Sigmoid colon (tissue), 7 donors: ENCODE data around the gene ZNF839. TPM values are rescaled to one million over a fixed set of nuclear protein-coding genes. Genes with fewer than 3 reads are reported as not detected.
A peak's percentile ranks its signal among the peaks of the same experiment; 100 is the strongest.
"Not testable (repeated sequence)": the region's sequence is repeated elsewhere in the genome, so short reads cannot be mapped to it uniquely, and the experiment has no call there.

Experiments
- DNase-seq: peaks from one replicate; pipeline ENCODE4 v3.0.0-alpha.2; 2019
- H3K27ac ChIP-seq, 4 donors: fragments of 200-600 bp; sonication (generic); one replicate each; pipeline ENCODE4 v1.5.1; 2016 to 2019; ENCODE audit warnings: mild to moderate bottlenecking in 1 of 4
- H3K27me3 ChIP-seq, 3 donors: fragments of 200-600 bp; sonication (generic); one replicate each; pipeline ENCODE4 v1.5.1; 2019; ENCODE audit warnings: mild to moderate bottlenecking in 1 of 3
- H3K36me3 ChIP-seq, 4 donors: fragments of 200-600 bp; sonication (generic); one replicate each; pipeline ENCODE4 v1.5.1; 2016 to 2019
- H3K4me1 ChIP-seq, 4 donors: fragments of 200-600 bp; sonication (generic); one replicate each; pipeline ENCODE4 v1.5.1; 2017 to 2019
- H3K4me3 ChIP-seq, 4 donors: fragments of 200-600 bp; sonication (generic); one replicate each; pipeline ENCODE4 v1.5.1; 2017 to 2019; ENCODE audit warnings: mild to moderate bottlenecking in 2 of 4, moderate library complexity in 1 of 4
- H3K9me3 ChIP-seq, 4 donors: fragments of 200-600 bp in 3 of 4; sonication (generic) in 3 of 4; one replicate each; pipeline versions ENCODE4 v1.5.1 to v1.6.1; 2013 to 2019
- CTCF ChIP-seq, 4 experiments: fragments of 450-650 bp in 3 of 4; fragments of 200-600 bp in 1 of 4; IDR thresholded peaks; one replicate each; pipeline ENCODE4 v1.5.1; 2016 to 2019; ENCODE audit warnings: antibody characterized with exemption in 4 of 4, mild to moderate bottlenecking in 3 of 4, moderate library complexity in 2 of 4
- EP300 ChIP-seq, 4 donors: sonication (generic); formaldehyde crosslinking; IDR thresholded peaks; one replicate each; pipeline ENCODE4 v1.6.1; 2017; ENCODE audit warnings: antibody characterized with exemption in 4 of 4
- POLR2A ChIP-seq, 2 donors: fragments of 450-650 bp; IDR thresholded peaks; one replicate each; pipeline ENCODE4 v1.6.1; 2016; ENCODE audit warnings: antibody characterized with exemption in 2 of 2, mild to moderate bottlenecking in 2 of 2, moderate library complexity in 2 of 2
- POLR2AphosphoS5 ChIP-seq, 4 donors: sonication (generic); formaldehyde crosslinking; IDR thresholded peaks; one replicate each; pipeline ENCODE4 v1.6.1; 2017; ENCODE audit warnings: antibody characterized with exemption in 4 of 4
- WGBS, 2 donors: extraction: QIAGEN DNeasy Blood & Tissue Kit; methylation state at CpG; one replicate each; pipeline ENCODE4 v1.1.7; 2013; 5-methylcytosine and 5-hydroxymethylcytosine counted together
- intact Hi-C: fragments of 100-400 bp; cut with DNase I; formaldehyde crosslinking; loops from one replicate; pipeline ENCODE4 v1.15.1; 2023
- polyA plus RNA-seq, 3 donors: library from polyadenylated mRNA; stranded (reverse); fragments of 200-250 nt; gene quantifications; one replicate each; pipeline ENCODE4 v1.2.3, GENCODE V29; 2013
- total RNA-seq, 4 donors: library from RNA; depleted of rRNA; stranded (reverse); fragments of >200 nt; gene quantifications; one replicate each; pipeline ENCODE4 v1.1.0, GENCODE V29; 2016
- donor health status: healthy with polysubstance abuse.
- donor health status: Bipolar disorder and iron deficiency.
- donor health status: healthy.

The ZNF839 gene
- total and polyA plus RNA-seq, 7 donors = 4.6 to 12.2 (median 7.9) TPM

GRCh38 chr14:102325791-102326345 lies 6.3 kb downstream of the ZNF839 start:
- peaks cover 0 to 9% (median 2%) of the 10 kb centered on the region in 4 donors for H3K4me1 ChIP-seq
- peak; percentile 50 for DNase-seq
- no peak overlapping the region for H3K4me3 ChIP-seq
- 32 to 72% methylated on average over 9 of the region's 9 CpGs for WGBS, 2 donors
- intact Hi-C loops = no loop called here
- no peak overlapping the region for H3K27ac ChIP-seq
- H3K27me3 ChIP-seq = no peaks in the 10 kb centered on the region
- no peak for TF ChIP-seq EP300 (IDR thresholded peaks at IDR 0.05)
- TF ChIP-seq POLR2A (IDR thresholded peaks at IDR 0.05) = no peak
- H3K9me3 ChIP-seq = no peaks in the 10 kb centered on the region
- peaks cover 0 to 15% (median 3%) of the 10 kb centered on the region in 4 donors for H3K36me3 ChIP-seq

- H3K27me3 ChIP-seq = no peaks in the 10 kb centered on the region
- intact Hi-C loops = no loop called here
- H3K36me3 ChIP-seq = peaks cover 0 to 20% (median 3%) of the 10 kb centered on the region in 4 donors
- DNase-seq = peak; percentile 56
- TF ChIP-seq POLR2A (IDR thresholded peaks at IDR 0.05) (no peak), EP300 (IDR thresholded peaks at IDR 0.05) (no peak), CTCF (IDR thresholded peaks at IDR 0.05) (no peak), POLR2AphosphoS5 (IDR thresholded peaks at IDR 0.05) (no peak)
- peaks cover 0 to 6% (median 0%) of the 10 kb centered on the region in 4 donors for H3K4me1 ChIP-seq
- 95 to 97% methylated on average over 14 of the region's 14 CpGs for WGBS, 2 donors
- no peak overlapping the region for H3K27ac ChIP-seq
- H3K4me3 ChIP-seq = no peak overlapping the region
- H3K9me3 ChIP-seq = no peaks in the 10 kb centered on the region
Measured at GRCh38 chr14:102326583-102326982, 7.0 kb downstream of the ZNF839 start.

- H3K27ac ChIP-seq, H3K4me3 ChIP-seq, H3K9me3 ChIP-seq, intact Hi-C loops, DNase-seq, H3K27me3 ChIP-seq, H3K4me1 ChIP-seq: not testable (repeated sequence)
- H3K36me3 ChIP-seq = peaks cover 0 to 45% (median 5%) of the 10 kb centered on the region in 4 donors
- 93 to 98% methylated on average over 6 of the region's 6 CpGs for WGBS, 2 donors
Measured at GRCh38 chr14:102329381-102329780, 9.8 kb downstream of the ZNF839 start.

GRCh38 chr14:102330806-102331205 lies 11.3 kb downstream of the ZNF839 start:
- H3K4me1 ChIP-seq = no peaks in the 10 kb centered on the region
- no peak overlapping the region for H3K4me3 ChIP-seq
- intact Hi-C loops = no loop called here
- peaks cover 0 to 56% (median 5%) of the 10 kb centered on the region in 4 donors for H3K36me3 ChIP-seq
- WGBS, 2 donors = 95 to 96% methylated on average over 8 of the region's 8 CpGs
- H3K9me3 ChIP-seq = no peaks in the 10 kb centered on the region
- TF ChIP-seq POLR2AphosphoS5 (IDR thresholded peaks at IDR 0.05) (no peak), POLR2A (IDR thresholded peaks at IDR 0.05) (no peak), EP300 (IDR thresholded peaks at IDR 0.05) (no peak), CTCF (IDR thresholded peaks at IDR 0.05) (no peak)
- no peaks in the 10 kb centered on the region for H3K27me3 ChIP-seq
- H3K27ac ChIP-seq = no peak overlapping the region
- DNase-seq = no peak

- Histone ChIP-seq H3K4me3 (no peak overlapping the region), H3K36me3 (peaks cover 0 to 66% (median 6%) of the 10 kb centered on the region in 4 donors), H3K4me1 (no peaks in the 10 kb centered on the region), H3K27ac (no peak overlapping the region), H3K9me3 (no peaks in the 10 kb centered on the region), H3K27me3 (no peaks in the 10 kb centered on the region)
- 87 to 88% methylated on average over 7 of the region's 7 CpGs for WGBS, 2 donors
- intact Hi-C loops = no loop called here
- DNase-seq = no peak
- TF ChIP-seq POLR2AphosphoS5 (IDR thresholded peaks at IDR 0.05) = no peak
- no peak for TF ChIP-seq CTCF (IDR thresholded peaks at IDR 0.05)
- no peak for TF ChIP-seq EP300 (IDR thresholded peaks at IDR 0.05)
- no peak for TF ChIP-seq POLR2A (IDR thresholded peaks at IDR 0.05)
Measured at GRCh38 chr14:102333390-102333789, 13.8 kb downstream of the ZNF839 start.
